Measurements from ENCODE around the gene RAP1GAP.

The RAP1GAP gene

DNA sequence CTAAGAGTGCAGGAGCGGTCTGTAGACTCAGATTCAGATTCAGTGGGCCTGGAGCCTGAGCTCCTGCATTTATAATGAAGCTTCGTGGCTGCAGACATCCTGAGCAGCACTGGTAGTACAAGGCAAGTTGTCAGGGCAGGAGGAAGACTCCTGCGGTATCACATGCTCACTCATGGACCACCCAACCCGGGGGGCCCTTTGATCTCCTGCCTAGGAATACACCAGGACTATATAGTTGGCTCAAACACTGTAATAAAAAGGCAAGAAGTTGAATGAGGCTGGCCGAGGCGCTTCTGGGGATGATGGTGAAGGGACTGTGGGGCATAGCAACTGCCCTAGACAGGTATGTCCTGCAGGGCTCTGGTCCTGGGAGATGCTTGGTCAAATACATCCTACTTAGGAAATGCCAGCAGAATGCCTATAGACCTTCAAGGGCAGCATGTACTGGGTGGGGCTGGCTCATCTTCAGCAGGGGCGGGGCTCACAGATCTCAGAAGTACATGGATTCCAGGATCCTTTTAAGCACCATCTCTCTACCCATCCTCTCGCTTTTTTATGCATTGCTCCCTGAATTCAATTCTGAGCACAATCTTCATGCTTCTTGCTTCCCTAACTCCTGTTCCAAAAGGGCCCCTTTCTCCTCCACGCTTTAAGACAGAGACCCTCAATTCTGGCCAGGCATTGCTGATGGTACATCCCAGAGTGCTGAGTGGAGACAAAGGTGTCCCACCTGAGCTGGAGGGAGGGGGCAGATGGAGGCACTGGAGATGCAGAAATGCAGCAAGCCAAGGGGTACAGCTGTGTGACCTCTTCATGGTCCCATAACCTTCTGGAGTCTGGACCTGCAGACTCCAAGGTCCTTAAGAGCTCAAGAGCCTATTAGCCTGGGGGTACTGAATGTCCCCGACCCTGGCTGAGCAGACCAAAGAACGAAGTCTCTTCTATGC lies 2.1 kb upstream of the RAP1GAP start:
- DNase-seq (ENCODE audit: low spot score in 2 of 2), result no peak
- in situ Hi-C loops (cut with MboI; ENCODE audit: low sequenced_read_pairs), result no loop called here
- Histone ChIP-seq H3K36me3 (replicated peaks) (no peaks in the 10 kb centered on the region), H3K4me3 (no peak overlapping the region), H3K27me3 (ENCODE audit: low read depth) (no peaks in the 10 kb centered on the region), H3K9me3 (no peaks in the 10 kb centered on the region), H3K4me1 (no peaks in the 10 kb centered on the region; the same call in 1 of the 2 replicates)

DNA sequence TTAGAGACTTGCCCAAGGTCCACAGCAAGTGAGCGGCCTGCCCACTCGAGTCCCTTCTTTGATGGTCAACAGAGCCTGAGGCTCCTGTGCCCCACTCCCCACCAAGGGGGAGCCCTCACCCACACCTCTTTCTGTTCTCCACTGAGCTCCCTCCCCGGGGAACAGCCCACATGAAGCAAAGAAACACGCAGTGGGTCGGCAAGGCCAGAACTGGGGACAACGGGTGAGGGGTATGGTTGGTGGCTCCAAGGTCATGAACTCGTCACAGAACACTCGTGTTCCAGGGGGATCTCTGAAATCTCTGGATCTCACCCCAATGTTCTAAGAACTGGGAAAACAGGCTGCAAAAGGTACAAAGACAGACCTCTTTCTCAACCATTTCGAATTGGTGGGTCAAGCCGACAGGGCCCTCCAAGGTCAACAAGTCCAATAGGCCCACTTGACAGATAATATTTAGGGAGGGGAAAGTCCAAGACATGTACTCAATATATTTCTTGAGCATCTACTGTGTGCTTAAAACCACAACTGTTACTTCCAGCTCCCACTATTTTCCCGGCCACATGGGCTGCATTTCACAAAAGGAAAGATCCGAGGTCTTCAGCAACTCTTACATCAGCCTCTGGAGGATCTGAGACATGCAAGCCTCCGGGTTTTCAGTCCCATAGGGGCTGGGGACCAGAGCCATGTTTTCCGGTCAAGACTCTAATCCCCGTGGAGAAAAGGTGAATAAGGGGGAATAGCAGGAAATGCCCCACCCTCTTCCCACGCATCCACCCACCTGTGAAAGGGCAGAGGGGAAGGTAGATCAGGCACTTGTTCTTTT lies 1.1 kb upstream of the RAP1GAP start:
- no peaks in the 10 kb centered on the region for H3K9me3 ChIP-seq
- H3K4me1 ChIP-seq, result no peaks in the 10 kb centered on the region; the same call in 1 of the 2 replicates
- in situ Hi-C loops (cut with MboI; ENCODE audit: low sequenced_read_pairs), result no loop called here
- H3K27me3 ChIP-seq (ENCODE audit: low read depth), result no peaks in the 10 kb centered on the region
- no peak for DNase-seq (ENCODE audit: low spot score in 2 of 2)
- no peaks in the 10 kb centered on the region for H3K36me3 ChIP-seq (replicated peaks)
- no peak overlapping the region for H3K4me3 ChIP-seq

DNA sequence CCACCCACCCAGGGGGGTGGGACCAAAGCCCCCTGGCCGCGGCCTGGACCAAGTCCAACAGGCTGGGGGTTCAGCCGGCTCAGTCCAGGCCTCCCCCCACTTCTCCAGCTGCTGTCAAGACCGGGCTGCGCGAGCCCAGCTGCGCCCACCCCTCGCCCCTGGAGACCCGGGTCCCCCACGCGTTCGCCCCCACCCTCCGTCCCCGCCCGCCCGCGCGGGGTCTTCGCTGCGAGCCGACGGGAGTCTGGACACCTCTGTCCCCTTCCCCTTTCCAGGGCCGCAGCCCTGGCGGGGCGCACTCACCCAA lies 253 bp downstream of the RAP1GAP start:
- no peaks in the 10 kb centered on the region; the same call in 1 of the 2 replicates for H3K4me1 ChIP-seq
- H3K36me3 ChIP-seq (replicated peaks), result no peaks in the 10 kb centered on the region
- H3K4me3 ChIP-seq, result peak overlapping the region; percentile 36
- no peak for DNase-seq (ENCODE audit: low spot score in 2 of 2)
- H3K27me3 ChIP-seq (ENCODE audit: low read depth), result no peaks in the 10 kb centered on the region
- in situ Hi-C loops (cut with MboI; ENCODE audit: low sequenced_read_pairs), result no loop called here
- no peaks in the 10 kb centered on the region for H3K9me3 ChIP-seq

DNA sequence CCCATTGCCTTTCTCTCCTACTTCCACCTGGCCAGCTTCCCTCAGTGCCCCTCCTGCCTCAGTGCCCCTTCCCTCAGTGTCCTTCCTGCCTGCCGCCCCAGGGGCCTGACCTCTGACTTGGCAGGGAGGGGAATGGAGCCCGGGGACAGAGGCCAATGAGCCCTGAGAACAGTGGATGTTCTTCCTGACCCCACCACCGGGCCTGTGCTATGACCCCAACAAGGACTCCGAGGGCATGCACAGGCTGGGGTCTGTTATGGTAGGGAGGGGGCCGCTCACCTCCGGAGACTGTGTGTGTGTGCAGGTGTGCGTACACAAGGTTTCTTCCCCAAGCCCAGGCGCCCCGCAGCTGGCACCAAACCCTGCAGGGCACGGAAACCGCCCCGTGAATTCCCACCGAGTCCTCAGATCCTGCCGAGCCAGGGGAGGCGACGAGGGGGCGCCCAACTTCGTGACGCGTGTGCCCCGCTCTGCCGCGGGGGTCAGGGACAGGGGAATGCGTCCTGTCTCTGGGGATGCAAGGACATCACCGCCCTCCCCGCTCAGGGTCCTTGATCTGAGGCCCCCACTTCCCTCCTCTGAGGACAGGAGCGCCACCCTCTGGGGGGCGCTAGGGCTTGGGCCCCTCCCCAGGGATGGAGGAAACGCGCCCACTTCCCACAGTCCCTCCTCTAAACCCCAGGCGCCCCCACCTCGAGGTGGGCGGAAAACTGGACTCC lies 766 bp downstream of the RAP1GAP start:
- Histone ChIP-seq H3K9me3 (no peaks in the 10 kb centered on the region), H3K4me1 (no peaks in the 10 kb centered on the region; the same call in 1 of the 2 replicates), H3K27me3 (ENCODE audit: low read depth) (no peaks in the 10 kb centered on the region), H3K36me3 (replicated peaks) (no peaks in the 10 kb centered on the region), H3K4me3 (peak overlapping the region; percentile 36)
- no peak for DNase-seq (ENCODE audit: low spot score in 2 of 2)
- in situ Hi-C loops (cut with MboI; ENCODE audit: low sequenced_read_pairs), result no loop called here

DNA sequence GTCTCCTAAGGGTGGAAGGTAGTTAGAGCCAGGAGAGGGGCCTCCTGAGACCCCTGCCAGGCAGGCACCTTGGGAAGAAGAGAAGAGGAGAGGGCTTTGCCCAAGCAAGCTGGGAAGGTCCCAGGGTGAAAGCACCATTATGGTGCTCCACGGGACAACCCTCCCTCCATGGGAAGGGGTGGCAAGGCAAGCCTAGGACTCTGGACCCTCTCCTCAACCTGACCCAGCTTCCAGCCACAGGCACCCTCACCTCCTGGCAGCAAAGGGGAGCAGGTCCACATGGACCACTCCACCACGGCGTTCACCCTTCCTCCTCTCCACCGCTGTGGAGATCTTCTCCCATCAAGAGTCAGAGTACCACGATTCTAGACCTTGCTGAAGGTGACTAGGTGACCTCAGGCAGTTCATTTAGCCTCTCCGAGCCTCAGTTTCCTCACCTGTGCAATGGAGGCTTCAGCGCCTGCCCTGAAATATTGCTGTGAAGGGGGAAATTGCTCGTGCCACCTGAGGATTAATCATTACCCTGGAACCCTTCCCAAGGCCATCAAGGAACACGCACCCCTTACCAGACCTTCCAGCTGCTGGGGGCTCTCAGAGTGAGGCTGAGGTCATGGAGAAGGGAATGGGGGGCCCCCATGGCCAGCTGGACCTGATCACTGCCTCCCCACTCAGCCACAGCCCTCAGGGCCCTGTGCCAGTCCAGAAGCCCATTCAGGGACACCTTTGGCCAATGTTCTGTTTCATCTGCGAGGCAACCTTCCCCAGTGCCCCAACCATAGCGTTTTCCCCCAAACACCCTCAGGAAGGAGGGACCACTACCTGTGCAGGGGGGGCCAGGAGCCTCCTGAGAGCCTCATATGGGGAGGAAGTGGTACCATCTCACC lies 1.6 kb downstream of the RAP1GAP start:
- Histone ChIP-seq H3K4me3 (no peak overlapping the region), H3K4me1 (no peaks in the 10 kb centered on the region; the same call in 1 of the 2 replicates), H3K9me3 (no peaks in the 10 kb centered on the region), H3K27me3 (ENCODE audit: low read depth) (no peaks in the 10 kb centered on the region), H3K36me3 (replicated peaks) (no peaks in the 10 kb centered on the region)
- no peak for DNase-seq (ENCODE audit: low spot score in 2 of 2)
- in situ Hi-C loops (cut with MboI; ENCODE audit: low sequenced_read_pairs), result no loop called here

DNA sequence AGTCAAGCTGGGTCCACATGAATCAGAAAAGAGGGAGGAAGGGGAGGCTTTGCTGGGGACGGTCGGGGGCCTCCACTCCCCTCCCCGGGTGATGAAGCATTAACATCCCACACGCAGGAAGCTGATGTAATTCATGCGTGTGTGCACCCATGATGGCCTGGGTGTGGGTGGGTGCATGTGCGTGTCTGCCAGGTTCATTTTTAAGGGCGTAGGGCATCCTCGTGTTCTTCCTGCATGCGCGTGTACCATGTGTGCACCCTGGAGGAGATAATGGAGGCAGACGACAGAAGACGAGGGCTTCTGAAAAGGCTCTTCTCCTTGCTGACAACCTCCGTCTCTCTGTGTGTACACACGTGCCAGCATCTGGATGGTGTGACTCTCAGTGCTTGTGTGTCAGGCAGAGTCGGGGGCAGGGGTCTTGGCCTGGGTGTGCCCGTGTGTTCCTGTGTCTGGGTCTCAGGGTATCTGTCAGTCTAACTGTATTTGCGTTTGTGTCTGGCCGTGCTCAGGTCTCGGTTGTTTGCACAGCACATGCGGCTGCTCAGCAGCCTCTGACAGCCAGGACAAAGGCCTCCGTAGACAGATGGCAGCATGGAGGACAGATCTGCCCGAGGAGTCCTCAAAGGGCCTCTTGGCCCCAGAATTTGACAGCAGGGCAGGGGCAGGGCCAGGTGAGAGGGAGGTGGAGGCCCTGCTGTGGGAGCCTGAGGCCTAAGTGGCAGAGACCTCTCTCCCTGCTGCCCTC lies 2.4 kb downstream of the RAP1GAP start:
- Histone ChIP-seq H3K4me1 (no peaks in the 10 kb centered on the region; the same call in 1 of the 2 replicates), H3K27me3 (ENCODE audit: low read depth) (no peaks in the 10 kb centered on the region), H3K4me3 (no peak overlapping the region), H3K36me3 (replicated peaks) (no peaks in the 10 kb centered on the region), H3K9me3 (no peaks in the 10 kb centered on the region)
- in situ Hi-C loops (cut with MboI; ENCODE audit: low sequenced_read_pairs), result no loop called here
- DNase-seq (ENCODE audit: low spot score in 2 of 2), result no peak

DNA sequence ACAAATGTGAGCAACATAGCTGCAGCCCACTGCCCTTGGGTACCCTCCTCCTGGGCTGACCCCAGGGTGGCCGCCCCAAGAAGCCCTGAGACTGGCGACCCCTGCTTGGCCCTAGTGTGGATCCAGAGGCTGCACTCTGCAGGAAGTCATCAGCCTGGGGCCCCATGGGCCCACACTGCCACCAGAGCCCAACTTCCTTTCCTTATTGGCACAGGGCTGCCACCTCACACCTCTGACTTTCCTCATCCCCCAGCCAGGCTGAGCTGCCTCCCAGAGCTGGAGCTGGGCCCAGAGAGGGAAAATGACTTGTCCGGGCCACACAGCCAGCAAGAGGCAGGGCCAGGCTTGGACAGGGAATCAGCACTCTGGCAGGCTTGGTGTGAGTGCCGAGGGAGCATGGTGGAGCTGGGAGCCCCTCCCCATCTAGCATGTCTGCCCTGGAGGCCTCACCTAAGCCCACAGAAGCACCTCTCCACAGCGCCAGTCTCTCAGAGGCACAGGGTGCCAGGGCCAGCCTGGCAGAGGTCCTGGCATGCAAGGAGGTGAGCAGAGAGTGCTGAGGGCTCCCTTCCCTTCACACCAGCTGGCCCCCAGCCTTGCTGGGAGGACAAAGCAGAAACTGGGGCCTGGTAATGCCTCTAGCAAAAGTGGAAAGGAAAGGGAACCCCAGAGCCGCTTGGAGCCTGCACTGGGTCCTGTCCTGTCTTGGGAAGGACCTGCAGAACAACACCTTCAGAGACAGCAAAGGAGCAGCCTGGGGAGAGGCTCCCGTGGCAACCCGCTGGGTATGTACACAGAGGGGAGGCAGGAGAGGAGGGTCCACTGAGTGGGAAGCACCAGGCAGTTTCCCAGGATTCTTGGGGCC lies 3.2 kb downstream of the RAP1GAP start:
- H3K36me3 ChIP-seq (replicated peaks), result no peaks in the 10 kb centered on the region
- DNase-seq (ENCODE audit: low spot score in 2 of 2), result no peak
- in situ Hi-C loops (cut with MboI; ENCODE audit: low sequenced_read_pairs), result no loop called here
- no peaks in the 10 kb centered on the region for H3K9me3 ChIP-seq
- H3K4me3 ChIP-seq, result no peak overlapping the region
- H3K4me1 ChIP-seq, result no peaks in the 10 kb centered on the region; the same call in 1 of the 2 replicates
- no peaks in the 10 kb centered on the region for H3K27me3 ChIP-seq (ENCODE audit: low read depth)

DNA sequence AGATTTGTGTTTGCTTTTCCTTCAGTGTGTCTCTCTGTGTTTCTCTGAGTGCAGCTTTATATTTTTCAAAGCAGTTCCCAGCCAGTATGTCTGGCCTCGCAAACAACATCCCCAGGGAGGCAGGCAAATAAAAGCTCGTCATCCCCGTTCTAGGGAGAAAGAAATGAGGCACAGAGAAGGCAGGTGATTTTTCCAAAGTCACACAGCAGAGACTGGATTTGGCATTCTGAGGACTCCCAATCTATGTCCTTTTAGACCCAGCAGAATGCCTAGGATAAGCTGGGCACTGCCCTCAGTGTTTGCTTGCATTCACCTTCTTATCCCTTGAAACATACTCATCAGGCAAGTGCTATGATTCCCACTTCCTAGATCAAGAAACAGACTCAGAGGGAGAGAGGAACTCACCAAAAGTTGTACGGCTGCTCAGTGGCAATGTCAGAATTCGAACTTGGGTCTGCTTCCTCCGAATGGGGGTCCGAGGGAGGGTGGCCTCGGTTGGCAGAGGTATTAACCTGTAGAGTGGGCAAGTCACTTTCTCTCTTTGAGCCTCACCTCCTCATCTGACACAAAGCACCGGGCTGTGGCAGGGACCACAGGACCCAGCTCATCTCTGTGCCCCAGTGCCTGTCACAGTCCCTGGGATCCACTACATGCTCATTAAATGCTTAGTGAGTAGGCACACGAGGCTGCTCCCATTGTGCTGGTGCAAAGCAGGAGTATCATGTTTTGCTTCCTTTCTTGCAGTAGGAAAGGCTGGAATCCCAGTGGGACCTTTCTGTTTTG lies 4.2 kb downstream of the RAP1GAP start:
- no peak overlapping the region for H3K4me3 ChIP-seq
- DNase-seq (ENCODE audit: low spot score in 2 of 2), result no peak
- H3K4me1 ChIP-seq, result no peaks in the 10 kb centered on the region; the same call in 1 of the 2 replicates

DNA sequence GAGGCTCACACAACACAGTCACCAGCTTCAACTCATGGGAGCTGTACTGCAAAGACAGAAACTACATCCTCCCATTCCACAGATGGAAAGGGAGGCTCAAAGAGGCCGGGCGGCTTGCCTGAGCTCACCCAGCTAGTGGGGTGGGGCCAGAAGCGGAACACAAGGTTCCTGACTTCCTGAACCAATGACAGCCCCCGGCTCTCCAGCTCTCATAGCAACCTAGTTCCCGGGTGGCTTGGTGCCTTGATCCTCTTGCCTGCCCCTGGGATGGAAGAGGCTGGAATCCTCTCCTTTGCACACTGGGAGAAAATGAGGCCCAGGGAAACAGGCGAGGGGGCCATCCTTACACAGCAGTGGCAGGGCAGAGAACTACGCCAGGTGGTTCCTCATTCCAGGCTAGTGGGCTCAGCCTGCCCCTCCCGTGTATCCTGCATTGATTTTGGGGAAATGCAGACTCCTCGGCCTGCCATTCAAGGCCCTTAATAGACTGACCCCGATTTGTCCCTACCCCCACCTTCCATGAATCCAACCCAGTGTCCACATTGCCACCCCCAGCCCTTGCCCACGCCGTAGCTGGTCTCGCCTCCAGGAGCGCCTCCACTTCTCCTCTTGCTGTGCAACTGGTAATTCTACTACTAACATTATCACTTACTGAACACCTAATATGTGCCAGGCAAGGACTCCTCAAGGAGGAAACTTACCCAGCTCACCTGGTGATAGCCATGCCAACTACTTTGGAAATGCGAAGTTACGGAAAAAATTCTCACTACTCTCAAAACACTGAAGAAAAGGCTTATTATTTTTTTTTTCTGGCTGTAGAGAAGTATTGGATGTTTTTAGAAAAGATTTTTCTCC lies 5.0 kb downstream of the RAP1GAP start:
- no peak for DNase-seq (ENCODE audit: low spot score in 2 of 2)
- Histone ChIP-seq H3K4me3 (no peak overlapping the region), H3K27me3 (ENCODE audit: low read depth) (no peaks in the 10 kb centered on the region), H3K4me1 (no peaks in the 10 kb centered on the region; the same call in 1 of the 2 replicates), H3K36me3 (replicated peaks) (no peaks in the 10 kb centered on the region), H3K9me3 (no peaks in the 10 kb centered on the region; the same call in 1 of the 2 replicates)
- in situ Hi-C loops (cut with MboI; ENCODE audit: low sequenced_read_pairs), result no loop called here

More for the DNA sequence above, 4.2 kb downstream of the RAP1GAP start:
- Histone ChIP-seq H3K27me3 (ENCODE audit: low read depth) (no peaks in the 10 kb centered on the region), H3K36me3 (replicated peaks) (no peaks in the 10 kb centered on the region), H3K9me3 (no peaks in the 10 kb centered on the region; the same call in 1 of the 2 replicates)
- in situ Hi-C loops (cut with MboI; ENCODE audit: low sequenced_read_pairs), result no loop called here

DNA sequence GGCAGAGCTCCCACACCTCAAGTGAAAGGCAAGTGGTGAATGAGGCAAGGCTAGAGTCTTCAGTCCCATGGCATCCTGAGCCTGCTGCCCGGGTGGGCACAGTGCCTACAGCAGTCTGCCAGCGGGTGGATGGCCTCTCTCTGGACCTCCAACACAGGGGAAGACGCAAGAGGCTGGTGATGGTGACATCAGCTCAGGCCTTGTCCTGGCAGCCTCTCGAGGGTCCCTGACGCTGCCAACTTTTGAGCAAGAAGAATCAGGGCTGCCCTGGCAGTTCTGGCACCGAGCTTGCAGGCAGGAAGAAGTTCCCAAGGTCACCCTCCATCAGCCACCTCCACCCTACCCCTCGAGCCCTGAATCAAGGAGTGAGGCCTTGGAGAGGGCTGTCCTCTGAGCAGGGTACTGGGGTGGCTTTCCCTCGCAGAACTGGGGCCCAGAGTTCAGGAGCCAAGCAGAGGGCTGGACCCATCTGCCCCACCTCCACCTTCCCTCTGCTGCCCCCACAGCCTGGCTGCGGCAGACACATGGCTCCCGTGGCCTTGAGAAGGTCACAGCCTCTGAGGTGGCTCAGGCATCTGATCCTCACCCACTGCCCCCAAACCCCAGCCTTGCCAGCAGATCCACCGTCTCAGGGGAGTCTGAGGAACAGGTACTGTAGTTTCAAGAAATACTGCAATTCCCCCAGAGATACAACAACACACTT lies 5.8 kb downstream of the RAP1GAP start:
- Histone ChIP-seq H3K4me3 (no peak overlapping the region), H3K36me3 (replicated peaks) (no peaks in the 10 kb centered on the region), H3K27me3 (ENCODE audit: low read depth) (no peaks in the 10 kb centered on the region), H3K9me3 (no peaks in the 10 kb centered on the region; the same call in 1 of the 2 replicates), H3K4me1 (no peaks in the 10 kb centered on the region; the same call in 1 of the 2 replicates)
- no peak for DNase-seq (ENCODE audit: low spot score in 2 of 2)
- in situ Hi-C loops (cut with MboI; ENCODE audit: low sequenced_read_pairs), result no loop called here
